Dedifferentiated amniotic fluid mesenchymal stem cell (primary cell): ENCODE data around the gene TNPO3.
A peak's percentile ranks its signal among the peaks of the same experiment; 100 is the strongest.
"Not testable (repeated sequence)": the region's sequence is repeated elsewhere in the genome, so short reads cannot be mapped to it uniquely, and the experiment has no call there.

Source experiments
- DNase-seq: peaks from one replicate; pipeline ENCODE4 v3.0.0-alpha.2; 2016; ENCODE audit errors: extremely low spot score

Gene TNPO3

GRCh38 chr7:128961030-128961659 is 93.8 kb downstream of the TNPO3 start:
- DNase-seq: no peak

DNA sequence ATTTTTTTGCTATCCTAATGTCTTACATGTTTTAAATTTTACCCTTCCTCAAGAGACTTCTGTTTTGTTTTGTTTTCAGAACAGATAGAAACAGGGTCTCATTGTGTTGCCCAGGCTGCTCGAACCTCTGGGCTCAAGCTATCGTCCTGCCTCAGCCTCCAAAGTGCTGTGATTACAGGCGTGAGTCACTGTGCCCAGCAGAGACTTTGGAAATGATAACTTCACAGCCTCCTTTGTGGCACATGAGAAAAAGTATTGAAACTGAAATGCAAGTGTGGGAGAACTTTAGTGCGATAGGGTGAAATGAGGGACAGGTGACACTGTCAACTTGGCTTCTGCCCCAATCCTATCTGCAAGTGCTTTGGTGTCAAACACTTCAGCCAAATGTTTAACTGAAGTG is 95.6 kb downstream of the TNPO3 start:
- DNase-seq: no peak

- DNase-seq: no peak
Measured at GRCh38 chr7:128955981-128956380, 98.9 kb downstream of the TNPO3 start.

- DNase-seq: peak; percentile 43
Measured at GRCh38 chr7:128954830-128955802, 99.8 kb downstream of the TNPO3 start.

GRCh38 chr7:128954150-128954549 is 100.8 kb downstream of the TNPO3 start:
- DNase-seq: no peak

DNA sequence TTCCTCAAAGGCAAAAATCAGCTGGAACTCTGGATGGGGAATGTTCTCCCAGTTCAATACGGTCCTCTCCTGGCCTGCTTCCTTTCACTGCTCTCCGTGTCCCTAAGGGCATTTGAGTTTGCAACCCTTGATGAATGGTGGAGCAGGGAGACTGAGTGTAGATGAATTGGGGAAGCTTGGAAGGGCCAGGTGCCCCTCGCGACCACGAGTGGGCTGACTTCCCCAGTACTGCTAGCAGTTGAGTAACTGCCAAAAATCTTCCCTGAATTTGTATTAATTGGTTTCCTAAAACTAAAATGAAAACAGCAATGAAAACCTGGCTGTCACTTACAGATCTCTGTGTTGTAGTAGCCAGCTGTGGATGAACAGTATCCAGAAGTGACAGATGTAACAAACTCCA is 103.6 kb downstream of the TNPO3 start:
- no peak for DNase-seq

DNA sequence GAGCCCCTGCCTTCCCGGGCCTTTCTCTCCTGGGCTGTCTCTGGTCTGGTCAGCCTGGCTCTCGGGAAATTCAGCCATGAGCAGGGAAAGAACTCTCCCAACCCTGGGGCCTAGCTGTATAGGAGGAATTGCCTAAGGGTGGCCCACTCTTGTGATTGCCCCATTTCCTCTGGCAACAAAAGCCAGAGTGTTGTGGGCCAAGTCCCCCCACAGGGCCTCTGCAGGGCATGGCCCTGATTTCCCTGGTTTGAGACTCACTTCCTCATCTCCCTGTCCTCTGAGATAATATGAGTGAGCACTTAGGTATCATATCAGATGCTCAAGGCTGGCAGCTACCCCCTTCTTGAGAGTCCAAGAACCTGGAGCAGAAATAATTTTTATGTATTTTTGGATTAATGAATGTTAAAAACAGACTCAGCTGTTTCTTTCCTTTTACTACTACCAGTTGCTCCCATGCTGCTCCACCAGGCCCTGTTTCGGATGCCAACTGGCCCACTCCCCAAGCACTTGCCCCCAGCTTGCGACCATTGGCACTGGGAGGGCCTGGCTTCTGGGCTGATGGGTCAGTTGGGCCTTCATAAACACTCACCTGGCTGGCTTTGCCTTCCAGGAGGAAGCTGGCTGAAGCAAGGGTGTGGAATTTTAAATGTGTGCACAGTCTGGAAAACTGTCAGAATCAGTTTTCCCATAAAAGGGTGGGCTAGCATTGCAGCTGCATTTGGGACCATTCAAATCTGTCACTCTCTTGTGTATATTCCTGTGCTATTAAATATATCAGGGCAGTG is 105.7 kb downstream of the TNPO3 start:
- DNase-seq: no peak

GRCh38 chr7:128948312-128948973 is 106.5 kb downstream of the TNPO3 start:
- DNase-seq: no peak

GRCh38 chr7:128947854-128948253 is 107.1 kb downstream of the TNPO3 start:
- DNase-seq: no peak

DNA sequence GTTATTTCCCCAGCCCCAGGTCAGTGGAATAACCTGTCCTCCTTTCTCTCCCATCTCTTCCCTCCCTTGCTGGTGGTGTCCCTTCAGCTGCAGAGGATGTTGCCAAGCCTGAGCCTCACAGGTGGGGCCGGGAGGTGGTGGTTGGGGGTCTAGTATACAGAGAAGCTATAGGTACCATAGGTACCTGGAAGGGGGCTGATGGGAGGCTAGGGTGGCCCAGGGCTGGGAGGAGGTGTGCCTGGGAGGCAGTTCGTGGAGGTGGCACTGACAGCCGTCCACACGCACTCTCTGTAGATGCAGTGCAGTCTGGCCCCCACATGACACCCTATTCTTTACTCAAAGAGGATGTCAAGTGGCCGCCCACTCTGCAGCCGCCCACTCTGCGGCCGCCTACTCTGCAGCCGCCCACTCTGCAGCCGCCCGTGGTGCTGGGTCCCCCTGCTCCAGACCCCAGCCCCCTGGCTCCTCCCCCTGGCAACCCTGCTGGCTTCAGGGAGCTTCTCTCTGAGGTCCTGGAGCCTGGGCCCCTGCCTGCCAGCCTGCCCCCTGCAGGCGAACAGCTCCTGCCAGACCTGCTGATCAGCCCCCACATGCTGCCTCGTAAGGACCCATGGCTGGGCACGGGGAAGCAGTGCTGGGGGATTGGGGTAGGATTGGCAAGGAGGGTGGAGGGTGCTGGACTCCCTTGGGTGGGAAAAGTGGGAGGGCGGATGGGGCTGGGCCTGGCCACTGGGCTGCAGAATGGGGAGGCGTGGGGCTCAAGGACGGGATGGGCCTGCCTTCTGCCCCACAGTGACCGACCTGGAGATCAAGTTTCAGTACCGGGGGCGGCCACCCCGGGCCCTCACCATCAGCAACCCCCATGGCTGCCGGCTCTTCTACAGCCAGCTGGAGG is 107.7 kb downstream of the TNPO3 start:
- no peak for DNase-seq

- no peak for DNase-seq
Measured at GRCh38 chr7:128945668-128946366, 109.1 kb downstream of the TNPO3 start.

DNA sequence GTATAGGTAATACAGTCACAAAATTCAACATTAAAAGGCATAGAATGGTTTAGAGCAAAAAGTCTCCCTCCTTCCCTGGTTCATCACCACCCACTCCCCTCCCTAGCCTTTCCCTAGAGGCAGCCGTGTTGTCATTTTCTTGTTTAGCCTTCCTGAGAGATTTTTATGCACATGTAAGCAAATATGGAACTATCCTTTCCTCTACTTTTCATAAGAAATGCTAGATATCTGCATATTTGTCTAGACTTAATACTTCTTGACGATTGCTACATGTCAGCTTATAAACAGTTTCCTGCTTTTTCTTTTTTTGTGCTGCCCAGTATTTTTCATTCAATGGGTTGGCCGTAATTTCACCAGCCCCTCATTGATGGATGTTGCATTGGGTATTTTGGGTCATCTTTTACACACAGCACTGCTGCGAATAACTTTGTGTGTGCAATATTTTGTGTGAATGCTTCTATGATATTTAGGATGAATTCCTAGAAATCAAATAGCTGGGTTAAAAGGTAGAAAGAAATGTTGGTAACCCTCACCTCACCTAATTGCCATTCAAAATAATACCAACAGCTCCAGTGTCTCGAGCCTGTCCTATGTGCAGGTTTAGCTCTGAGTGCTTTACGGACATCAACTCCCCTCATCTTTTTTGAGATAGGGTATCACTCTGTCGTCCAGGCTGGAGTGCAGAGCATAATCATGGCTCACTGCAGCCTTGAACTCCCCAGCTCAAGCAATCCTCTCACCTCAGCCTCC is 110.2 kb downstream of the TNPO3 start:
- DNase-seq: no peak

GRCh38 chr7:128943251-128943650 is 111.7 kb downstream of the TNPO3 start:
- not testable (repeated sequence) for DNase-seq

DNA sequence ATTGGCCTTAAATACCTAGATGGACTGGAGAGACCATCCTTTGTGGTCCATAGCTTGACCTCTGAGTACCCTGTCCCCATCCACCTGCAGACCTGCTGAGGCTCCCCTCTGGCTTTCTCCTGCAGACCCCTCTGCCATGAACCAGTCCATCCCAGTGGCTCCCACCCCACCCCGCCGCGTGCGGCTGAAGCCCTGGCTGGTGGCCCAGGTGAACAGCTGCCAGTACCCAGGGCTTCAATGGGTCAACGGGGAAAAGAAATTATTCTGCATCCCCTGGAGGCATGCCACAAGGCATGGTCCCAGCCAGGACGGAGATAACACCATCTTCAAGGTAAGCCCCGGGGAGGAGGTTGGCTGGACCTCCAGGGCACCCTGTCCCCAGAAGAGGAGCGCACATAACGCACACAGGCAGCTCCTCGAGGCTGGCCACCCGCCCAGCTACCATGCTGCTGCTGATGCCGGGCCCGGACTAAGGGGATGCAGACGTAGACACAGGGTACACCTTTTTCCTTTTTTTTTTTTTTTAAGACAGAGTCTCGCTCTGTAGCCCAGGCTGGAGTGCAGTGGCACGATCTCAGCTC is 112.9 kb downstream of the TNPO3 start:
- DNase-seq: no peak

GRCh38 chr7:128941323-128941890 is 113.5 kb downstream of the TNPO3 start:
- DNase-seq: no peak

DNA sequence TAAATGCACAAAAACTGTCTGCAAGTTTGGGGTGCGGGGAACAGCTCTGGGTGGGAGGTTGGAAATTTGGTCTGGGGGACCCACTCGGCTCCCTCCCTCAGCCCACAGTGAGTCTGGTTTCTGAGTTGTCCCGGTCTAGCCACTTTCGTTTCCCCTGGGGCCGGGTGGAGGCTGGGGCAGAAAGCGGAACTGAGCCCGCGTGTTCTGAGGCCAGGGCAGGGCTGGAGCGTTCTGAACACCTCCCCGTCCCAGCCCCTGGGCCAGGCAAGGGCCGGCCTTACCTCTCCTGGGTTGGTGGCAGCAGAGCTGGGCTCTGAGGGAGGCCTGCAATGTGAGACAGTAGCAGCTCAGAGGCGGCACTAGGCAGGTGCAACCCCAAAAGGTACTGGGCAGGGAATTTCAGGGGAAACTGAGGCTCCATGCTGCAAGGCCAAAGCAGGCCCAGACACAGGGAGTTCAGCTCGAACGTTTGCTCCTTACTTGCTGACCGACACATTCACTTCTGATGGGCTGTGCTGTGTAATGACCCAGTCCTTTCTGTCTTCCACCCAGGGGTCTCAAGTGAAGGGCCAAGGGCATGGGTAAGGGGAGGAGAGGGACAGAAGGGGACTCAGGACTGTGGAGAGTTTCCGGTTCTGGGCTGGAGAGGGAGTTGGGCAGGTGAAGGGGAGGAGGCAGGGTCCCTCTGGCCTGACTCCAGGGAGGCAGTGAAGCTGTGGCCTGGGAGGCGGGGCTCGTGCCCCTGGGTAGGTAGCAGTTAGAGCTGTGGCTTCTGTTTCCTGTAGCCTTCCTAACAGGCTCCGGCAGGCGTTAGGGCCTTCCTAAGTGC is 114.2 kb downstream of the TNPO3 start:
- no peak for DNase-seq

DNA sequence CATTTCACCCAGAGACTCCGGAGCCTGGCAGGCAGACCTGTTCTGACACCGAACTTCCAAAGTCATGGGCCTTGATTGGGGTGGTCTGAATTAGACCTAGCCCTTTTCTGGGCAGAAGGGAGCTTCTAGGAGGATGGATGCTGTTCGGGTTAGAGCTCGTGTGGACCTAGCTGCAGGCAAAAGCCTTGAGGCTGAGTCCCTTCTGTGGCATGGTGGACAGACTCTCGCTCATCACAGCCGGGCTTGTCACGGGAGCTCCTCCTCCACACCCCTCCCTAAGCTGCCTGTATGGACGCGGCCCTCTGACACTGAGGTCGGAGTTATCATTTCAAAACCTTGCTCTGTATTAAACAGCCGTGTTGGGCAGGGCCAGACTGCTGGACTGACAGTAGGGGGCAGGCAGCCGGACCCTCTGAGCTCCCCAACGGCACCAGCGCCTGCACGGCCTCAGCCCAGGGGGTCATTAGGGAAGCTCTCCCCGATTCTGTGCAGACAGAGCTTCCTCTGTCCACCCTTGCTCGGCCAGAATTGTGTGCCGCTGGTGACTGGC is 115.0 kb downstream of the TNPO3 start:
- DNase-seq: no peak
